ENCODE measurements around the gene CREBL2.
A peak's percentile ranks its signal among the peaks of the same experiment; 100 is the strongest.
"Not testable (repeated sequence)": the region's sequence is repeated elsewhere in the genome, so short reads cannot be mapped to it uniquely, and the experiment has no call there.

Gene CREBL2, protein sequence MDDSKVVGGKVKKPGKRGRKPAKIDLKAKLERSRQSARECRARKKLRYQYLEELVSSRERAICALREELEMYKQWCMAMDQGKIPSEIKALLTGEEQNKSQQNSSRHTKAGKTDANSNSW

GRCh38 chr12:12611512-12612306 is at the start of gene CREBL2:
TSS of gene CREBL2 (plus strand) at chr12:12611876. CDS start at chr12:12612173, 297 bp downstream.
- CTCF ChIA-PET: interaction anchor here (1.3 to 1.4 kb wide), 2 partner anchors 42 to 49 kb away, joined by 3 to 4 read pairs; partner anchors contain the start of gene DUSP16
- POLR2A ChIA-PET: no interaction called here
- H3K4me3 ChIP-seq (ENCODE audit: low read depth, low read length): peak within 1 kb of the TSS; percentile 82
- TF ChIP-seq CTCF (IDR thresholded peaks at IDR 0.05; ENCODE audit: insufficient read depth, low read length, missing control alignments): no peak
- DNase-seq (ENCODE audit: low read depth, low spot score): peak; percentile 72

GRCh38 chr12:12562016-12562483 is 49.6 kb upstream of the CREBL2 start:
- no peak for DNase-seq (ENCODE audit: low read depth, low spot score)
- ChIA-PET POLR2A (no interaction called here), CTCF (interaction anchor here (1.2 to 2.8 kb wide), 7 partner anchors 15 to 524 kb away, joined by 4 to 81 read pairs (median 12); no protein-coding TSS in a partner anchor)
- peak overlapping the region; percentile 74 for H3K4me3 ChIP-seq (ENCODE audit: low read depth, low read length)
- no peak for TF ChIP-seq CTCF (IDR thresholded peaks at IDR 0.05; ENCODE audit: insufficient read depth, low read length, missing control alignments)

DNA sequence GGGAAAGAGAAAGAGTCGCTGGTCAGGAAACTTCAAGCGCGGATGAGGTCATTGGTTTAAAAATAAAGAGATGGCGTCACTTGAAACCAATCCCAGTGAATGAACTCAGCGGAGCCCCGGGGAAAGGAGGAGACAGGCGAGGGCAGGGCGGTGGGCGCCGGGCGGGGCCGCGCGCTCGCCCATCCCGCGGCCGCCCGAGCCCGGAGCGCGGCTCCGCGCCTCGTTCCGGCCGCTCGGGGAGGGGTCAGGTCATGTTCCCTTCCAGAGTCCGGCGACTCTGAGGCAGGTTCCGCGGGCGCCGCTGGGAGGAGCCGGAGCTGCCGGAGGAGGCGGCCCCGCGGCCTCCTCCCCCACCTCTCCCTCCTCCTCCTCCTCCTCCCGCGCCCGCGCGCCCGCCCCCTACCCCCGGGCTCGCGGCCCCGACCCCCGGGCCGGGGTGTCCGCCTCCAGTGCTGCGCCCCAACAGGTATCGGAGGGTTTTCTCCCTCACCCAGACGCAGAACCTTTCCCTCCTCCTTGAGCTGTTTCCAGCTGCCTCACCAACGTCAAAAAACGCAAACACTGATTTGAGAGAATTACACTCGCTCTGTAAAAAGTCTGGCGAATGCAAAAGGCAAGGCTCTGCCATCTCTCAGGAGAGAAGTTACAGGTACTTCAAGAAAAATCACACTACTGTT is 49.0 kb upstream of the CREBL2 start, which contains the start of gene DUSP16:
TSS of gene DUSP16 (minus strand) at position 279 of the 677 bp plus-strand sequence. CDS start 41,765 bp downstream, outside the sequence.
- TF ChIP-seq CTCF (IDR thresholded peaks at IDR 0.05; ENCODE audit: insufficient read depth, low read length, missing control alignments): peak; percentile 22
- H3K4me3 ChIP-seq (ENCODE audit: low read depth, low read length): peak within 1 kb of the TSS; percentile 74
- DNase-seq (ENCODE audit: low read depth, low spot score): peak; percentile 66
- POLR2A ChIA-PET: no interaction called here
- CTCF ChIA-PET: interaction anchor here (0.6 to 2.8 kb wide), 24 partner anchors 8 to 525 kb away, joined by 3 to 81 read pairs (median 5); no protein-coding TSS in a partner anchor

DNA sequence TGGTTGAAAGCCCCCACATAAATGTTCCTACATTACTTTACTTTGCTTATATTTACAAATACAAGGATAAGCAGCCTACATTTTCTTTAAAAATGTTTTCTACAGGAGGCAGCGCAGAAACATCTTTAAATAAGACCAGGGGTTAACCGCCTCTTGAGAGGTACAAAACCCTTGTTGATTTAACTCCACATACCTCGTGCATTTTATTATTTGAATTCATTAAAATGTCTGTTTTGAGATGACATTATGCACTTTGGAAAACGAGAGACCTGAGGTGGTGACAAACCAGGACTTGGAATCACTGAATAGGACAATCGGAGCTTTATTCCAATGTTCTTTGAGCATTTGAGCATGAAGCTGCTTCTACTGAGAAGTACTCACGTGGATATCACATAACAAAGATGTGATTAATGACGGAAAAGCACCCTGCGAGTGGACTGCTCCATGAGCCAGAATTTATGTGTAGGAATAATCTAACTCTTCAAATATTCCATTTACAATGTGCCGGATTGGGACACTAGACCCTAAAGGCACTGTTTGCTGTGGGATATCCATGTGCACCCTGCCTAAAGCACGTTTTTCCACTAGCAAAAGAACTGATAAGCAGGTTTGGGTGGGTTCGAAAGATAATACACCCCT is 48.3 kb upstream of the CREBL2 start:
- DNase-seq (ENCODE audit: low read depth, low spot score): no peak
- H3K4me3 ChIP-seq (ENCODE audit: low read depth, low read length): peak overlapping the region; percentile 74
- CTCF ChIA-PET: interaction anchor here (0.6 to 2.8 kb wide), 29 partner anchors 9 to 526 kb away, joined by 3 to 81 read pairs (median 5); no protein-coding TSS in a partner anchor
- POLR2A ChIA-PET: no interaction called here
- TF ChIP-seq CTCF (IDR thresholded peaks at IDR 0.05; ENCODE audit: insufficient read depth, low read length, missing control alignments): no peak

DNA sequence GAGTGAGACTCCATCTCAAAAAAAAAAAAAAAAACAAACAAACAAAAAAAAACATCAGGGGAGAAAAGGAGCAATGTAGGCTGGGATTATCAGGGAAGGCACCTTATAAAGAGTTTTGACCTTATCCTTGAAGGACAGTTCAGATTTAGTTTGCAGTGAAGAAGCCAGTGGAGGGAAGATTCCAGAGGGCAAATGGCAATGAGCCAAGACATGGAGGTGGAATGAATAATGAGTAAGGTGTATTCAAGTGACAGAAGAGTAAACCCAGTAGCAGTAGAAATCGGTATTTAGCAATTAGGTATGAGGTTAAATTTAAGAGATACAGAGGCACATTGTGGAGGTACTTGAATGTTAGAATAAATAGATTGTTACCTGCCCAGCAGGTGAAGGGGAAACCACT is 46.8 kb upstream of the CREBL2 start:
- TF ChIP-seq CTCF (IDR thresholded peaks at IDR 0.05; ENCODE audit: insufficient read depth, low read length, missing control alignments): no peak
- CTCF ChIA-PET: interaction anchor here (0.7 to 2.8 kb wide), 19 partner anchors 11 to 527 kb away, joined by 3 to 81 read pairs (median 7); no protein-coding TSS in a partner anchor
- no peak for DNase-seq (ENCODE audit: low read depth, low spot score)
- POLR2A ChIA-PET: interaction anchor here (0.7 kb wide), 1 partner anchor 187 kb away, joined by 10 read pairs; no protein-coding TSS in a partner anchor
- no peak overlapping the region for H3K4me3 ChIP-seq (ENCODE audit: low read depth, low read length)

- DNase-seq (ENCODE audit: low read depth, low spot score); CTCF ChIA-PET; H3K4me3 ChIP-seq (ENCODE audit: low read depth, low read length); POLR2A ChIA-PET: not testable (repeated sequence)
Observed at GRCh38 chr12:12565971-12566370, 45.7 kb upstream of the CREBL2 start.
